Upper lobe of left lung (tissue), 4 donors: ENCODE results near the gene TOX2.

Experiments
- POLR2A ChIP-seq, 4 donors: fragments of 450-650 bp; IDR thresholded peaks; one replicate each; pipeline ENCODE4 v1.5.1; 2016 to 2017; ENCODE audit warnings: antibody characterized with exemption in 4 of 4, mild to moderate bottlenecking in 2 of 4
- POLR2AphosphoS5 ChIP-seq, 2 donors: sonication (generic); formaldehyde crosslinking; IDR thresholded peaks; one replicate each; pipeline ENCODE4 v1.5.1; 2017; ENCODE audit warnings: antibody characterized with exemption in 2 of 2
- TF ChIP-seq, protein P1 (sequence below), 6 experiments: fragments of 450-650 bp in 4 of 6; fragments of 200-600 bp in 2 of 6; sonication (generic) in 2 of 6; IDR thresholded peaks; one replicate each; pipeline ENCODE4 v1.5.1; 2016 to 2019; ENCODE audit warnings: antibody characterized with exemption in 6 of 6

- TF ChIP-seq, protein P1, sequence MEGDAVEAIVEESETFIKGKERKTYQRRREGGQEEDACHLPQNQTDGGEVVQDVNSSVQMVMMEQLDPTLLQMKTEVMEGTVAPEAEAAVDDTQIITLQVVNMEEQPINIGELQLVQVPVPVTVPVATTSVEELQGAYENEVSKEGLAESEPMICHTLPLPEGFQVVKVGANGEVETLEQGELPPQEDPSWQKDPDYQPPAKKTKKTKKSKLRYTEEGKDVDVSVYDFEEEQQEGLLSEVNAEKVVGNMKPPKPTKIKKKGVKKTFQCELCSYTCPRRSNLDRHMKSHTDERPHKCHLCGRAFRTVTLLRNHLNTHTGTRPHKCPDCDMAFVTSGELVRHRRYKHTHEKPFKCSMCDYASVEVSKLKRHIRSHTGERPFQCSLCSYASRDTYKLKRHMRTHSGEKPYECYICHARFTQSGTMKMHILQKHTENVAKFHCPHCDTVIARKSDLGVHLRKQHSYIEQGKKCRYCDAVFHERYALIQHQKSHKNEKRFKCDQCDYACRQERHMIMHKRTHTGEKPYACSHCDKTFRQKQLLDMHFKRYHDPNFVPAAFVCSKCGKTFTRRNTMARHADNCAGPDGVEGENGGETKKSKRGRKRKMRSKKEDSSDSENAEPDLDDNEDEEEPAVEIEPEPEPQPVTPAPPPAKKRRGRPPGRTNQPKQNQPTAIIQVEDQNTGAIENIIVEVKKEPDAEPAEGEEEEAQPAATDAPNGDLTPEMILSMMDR (IDR thresholded peaks at IDR 0.05) = no peak
- TF ChIP-seq POLR2AphosphoS5 (IDR thresholded peaks at IDR 0.05) (no peak), POLR2A (IDR thresholded peaks at IDR 0.05) (no peak)
Observed at GRCh38 chr20:44081888-44082287, 167.2 kb downstream of the TOX2 start.
